HL-60 (cell line): ENCODE measurements around the gene ANKRD40.
A peak's percentile ranks its signal among the peaks of the same experiment; 100 is the strongest.

ENCODE experiments used
- CTCF ChIP-seq: IDR thresholded peaks from one replicate; pipeline ENCODE4 v1.5.1; 2011; ENCODE audit warnings: low read length, control low read depth, inconsistent platforms; ENCODE audit not compliant: insufficient read depth
- GABPA ChIP-seq: IDR thresholded peaks from 2 replicates; pipeline ENCODE4 v1.6.1; 2012; ENCODE audit warnings: low read depth
- POLR2AphosphoS5 ChIP-seq: IDR thresholded peaks from 2 replicates; pipeline ENCODE4 v1.6.1; 2012; ENCODE audit warnings: low read depth
- REST ChIP-seq: IDR thresholded peaks from 2 replicates; pipeline ENCODE4 v1.6.1; 2012; ENCODE audit warnings: low read depth; ENCODE audit not compliant: insufficient replicate concordance
- SPI1 ChIP-seq: IDR thresholded peaks from 2 replicates; pipeline ENCODE4 v1.6.1; 2012; ENCODE audit warnings: low read depth, mild to moderate bottlenecking, borderline replicate concordance

- no peak for TF ChIP-seq CTCF
- TF ChIP-seq POLR2AphosphoS5: no peak
- TF ChIP-seq GABPA: peak; percentile 79
- TF ChIP-seq REST: no peak
- TF ChIP-seq SPI1: no peak
Measured at GRCh38 chr17:50721194-50722010, 13.7 kb upstream of the ANKRD40 start.
